Duodenal mucosa (tissue), 2 donors: ENCODE results near the gene NR2F6.

Source experiments
- H3K27ac ChIP-seq: one replicate; pipeline ENCODE4 v1.7.0; 2013; ENCODE audit warnings: low read depth, low read length
- H3K27me3 ChIP-seq, 2 donors: one replicate each; pipeline ENCODE4 v1.7.0; 2013; ENCODE audit warnings: low read length in 2 of 2, control low read depth in 1 of 2; ENCODE audit not compliant: insufficient read depth in 2 of 2, control insufficient read depth in 1 of 2
- H3K36me3 ChIP-seq, 2 donors: one replicate each; pipeline ENCODE4 v1.7.0; 2013; ENCODE audit warnings: low read length in 2 of 2, control low read depth in 1 of 2; ENCODE audit not compliant: insufficient read depth in 2 of 2, control insufficient read depth in 1 of 2
- H3K4me1 ChIP-seq, 2 donors: one replicate each; pipeline ENCODE4 v1.7.0; 2013; ENCODE audit warnings: low read length in 2 of 2, control low read depth in 1 of 2; ENCODE audit not compliant: insufficient read depth in 2 of 2, control insufficient read depth in 1 of 2
- H3K4me3 ChIP-seq, 2 donors: one replicate each; pipeline ENCODE4 v1.7.0; 2013; ENCODE audit warnings: low read length in 2 of 2, low read depth in 1 of 2
- H3K9ac ChIP-seq, 2 donors: one replicate each; pipeline ENCODE4 v1.7.0; 2013; ENCODE audit warnings: low read length in 2 of 2, low read depth in 1 of 2
- H3K9me3 ChIP-seq, 2 donors: one replicate each; pipeline ENCODE4 v1.7.0; 2013; ENCODE audit warnings: low read length in 2 of 2, control low read depth in 1 of 2; ENCODE audit not compliant: control insufficient read depth in 1 of 2

Gene NR2F6

DNA sequence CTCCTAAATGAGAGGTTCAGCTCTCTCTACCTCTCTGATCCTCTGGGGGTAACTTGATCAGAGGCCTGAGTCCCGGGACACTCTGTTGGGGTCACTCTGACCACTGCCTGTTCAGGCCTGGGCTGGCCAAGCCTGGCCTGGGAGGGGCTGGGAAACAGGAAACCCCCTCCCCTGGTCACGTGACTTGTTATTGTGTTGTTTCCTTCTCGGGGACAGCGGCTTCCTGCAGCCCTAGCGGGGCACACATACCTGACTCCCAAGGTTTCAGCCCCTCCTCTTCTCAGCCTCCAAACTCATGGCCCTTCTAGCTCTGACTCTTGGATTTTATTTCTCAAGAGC lies 18.9 kb upstream of the NR2F6 start, which contains the start of gene USHBP1:
USHBP1 (minus strand) TSS at position 105 of the 339 bp plus-strand sequence. CDS start 446 bp downstream, outside the sequence.
- Histone ChIP-seq H3K27me3 (no peaks in the 10 kb centered on the region), H3K4me3 (peak within 1 kb of the TSS in 1 of 2 donors; percentile 45), H3K27ac (no peak within 1 kb of the TSS), H3K4me1 (peaks cover 6 to 12% of the 10 kb centered on the region in 2 donors), H3K36me3 (peaks cover 0 to 3% of the 10 kb centered on the region in 2 donors), H3K9ac (no peak within 1 kb of the TSS), H3K9me3 (no peaks in the 10 kb centered on the region)

DNA sequence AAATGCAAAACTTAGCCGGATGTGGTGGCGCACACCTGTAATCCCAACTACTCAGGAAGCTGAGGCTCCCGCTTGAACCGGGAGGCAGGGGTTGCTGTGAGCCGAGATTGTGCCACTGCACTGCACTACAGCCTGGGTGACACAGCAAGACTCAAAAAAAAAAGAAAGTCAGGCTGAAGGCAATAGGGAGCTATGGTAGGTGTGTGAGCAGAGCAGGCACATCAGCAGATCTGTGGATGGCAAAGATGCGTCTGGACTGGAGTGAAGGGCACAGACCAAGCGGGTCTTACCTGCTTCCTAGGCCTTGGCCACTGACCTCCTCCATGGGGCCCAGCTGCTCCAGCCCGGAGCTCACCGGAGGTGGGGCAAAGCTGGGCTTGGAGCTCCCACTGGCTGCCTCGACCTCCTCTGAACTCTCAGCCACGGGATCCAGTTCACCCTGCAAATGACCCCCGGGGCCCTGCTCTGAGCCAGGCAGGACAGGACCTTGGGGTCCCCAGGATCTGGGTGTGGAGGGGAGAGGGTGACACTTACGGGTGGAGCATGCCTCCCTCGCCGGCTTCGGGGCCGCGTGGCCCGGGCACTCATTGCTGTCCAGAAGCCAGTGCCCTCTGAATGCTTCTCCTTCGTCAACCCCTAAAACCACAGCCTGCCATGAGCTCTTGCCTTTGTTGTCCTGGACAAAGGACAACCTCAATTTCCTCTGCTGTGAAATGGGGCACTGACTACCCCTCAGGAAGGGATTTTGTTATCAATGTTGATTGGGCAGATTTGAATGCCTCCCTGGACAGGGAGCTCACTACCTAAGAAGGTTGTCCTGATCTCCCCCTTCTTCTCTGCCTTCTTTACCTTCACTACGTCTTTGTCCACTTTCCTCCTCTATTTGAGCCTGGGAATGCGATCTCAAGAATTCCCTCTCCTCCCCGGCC lies 18.3 kb upstream of the NR2F6 start:
- Histone ChIP-seq H3K4me3 (peak overlapping the region in 1 of 2 donors; percentile 45), H3K9ac (no peak overlapping the region), H3K27ac (no peak overlapping the region), H3K27me3 (no peaks in the 10 kb centered on the region), H3K36me3 (peaks cover 0 to 1% of the 10 kb centered on the region in 2 donors), H3K4me1 (peaks cover 6 to 12% of the 10 kb centered on the region in 2 donors), H3K9me3 (no peaks in the 10 kb centered on the region)

DNA sequence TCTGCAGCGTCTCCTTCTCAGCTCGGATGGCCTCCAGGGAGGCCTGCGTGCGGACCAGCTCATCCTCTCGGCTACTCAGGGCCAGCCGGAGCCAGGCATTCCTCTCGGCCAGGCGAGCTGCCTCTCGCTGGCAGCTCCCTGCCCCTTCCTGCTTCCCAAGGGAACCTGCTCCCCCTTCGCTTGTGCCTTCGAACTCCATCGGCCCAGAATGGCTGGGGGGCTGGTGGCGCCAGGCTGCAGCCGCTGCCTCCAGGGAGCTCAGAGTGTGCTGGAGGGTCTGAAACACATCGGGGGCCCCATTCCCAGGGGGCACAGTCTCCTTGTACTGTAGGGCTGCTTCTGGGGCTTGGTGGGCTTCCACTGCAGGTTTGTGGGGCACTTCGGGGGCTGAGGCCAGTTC lies 16.8 kb upstream of the NR2F6 start:
- no peaks in the 10 kb centered on the region for H3K9me3 ChIP-seq
- H3K9ac ChIP-seq: no peak overlapping the region
- H3K4me3 ChIP-seq: no peak overlapping the region
- H3K36me3 ChIP-seq: no peaks in the 10 kb centered on the region
- H3K27ac ChIP-seq: no peak overlapping the region
- H3K27me3 ChIP-seq: no peaks in the 10 kb centered on the region
- peaks cover 0 to 3% of the 10 kb centered on the region in 2 donors for H3K4me1 ChIP-seq

DNA sequence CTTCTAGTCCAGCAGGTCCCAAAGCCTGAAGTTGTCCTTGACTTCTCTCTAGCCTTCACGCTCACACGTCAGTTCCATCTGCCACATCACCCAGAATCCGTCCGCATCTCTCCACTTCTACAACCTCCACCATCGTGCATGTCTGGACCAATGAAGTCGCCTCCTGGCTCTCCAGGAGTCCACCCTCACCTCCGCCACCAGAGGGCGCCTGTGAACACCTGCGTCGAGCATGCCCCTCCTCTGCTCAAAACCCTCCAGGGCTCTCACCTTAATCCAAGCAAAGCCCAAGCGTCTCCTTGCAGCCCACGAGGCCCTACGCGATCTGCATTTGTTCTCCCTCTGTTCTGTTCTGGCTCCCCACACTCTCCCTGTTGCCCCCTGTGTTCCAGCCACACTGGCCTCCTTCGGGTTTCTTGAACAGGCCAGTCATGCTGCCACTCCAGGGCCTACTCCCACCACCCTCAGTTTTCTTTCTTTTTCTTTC lies 15.2 kb upstream of the NR2F6 start:
- Histone ChIP-seq H3K36me3 (no peaks in the 10 kb centered on the region), H3K9ac (no peak overlapping the region), H3K27ac (no peak overlapping the region), H3K27me3 (no peaks in the 10 kb centered on the region), H3K4me1 (peaks cover 0 to 3% of the 10 kb centered on the region in 2 donors), H3K9me3 (no peaks in the 10 kb centered on the region), H3K4me3 (no peak overlapping the region)

DNA sequence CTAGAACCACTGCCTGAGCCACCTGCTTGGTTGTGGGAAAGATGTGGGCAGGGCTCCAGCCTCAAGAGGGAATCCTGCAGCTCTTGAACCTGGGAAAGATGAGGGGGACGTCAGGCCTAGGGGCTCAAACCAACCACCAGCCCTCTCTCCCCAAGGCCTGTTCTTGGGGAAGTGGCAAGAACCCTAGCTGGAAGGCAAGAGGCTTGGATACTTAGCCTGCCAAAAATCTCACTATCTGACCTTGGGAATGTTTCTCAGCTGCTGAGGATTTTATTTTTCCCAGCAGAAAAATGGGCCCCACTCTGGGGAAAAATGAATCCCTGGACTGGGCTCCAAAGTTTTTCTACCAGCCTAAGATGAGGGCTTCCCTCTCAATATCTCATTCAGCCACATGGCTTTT lies 14.2 kb upstream of the NR2F6 start:
- no peaks in the 10 kb centered on the region for H3K9me3 ChIP-seq
- no peaks in the 10 kb centered on the region for H3K27me3 ChIP-seq
- H3K4me1 ChIP-seq: peaks cover 0 to 3% of the 10 kb centered on the region in 2 donors
- H3K4me3 ChIP-seq: no peak overlapping the region
- no peak overlapping the region for H3K9ac ChIP-seq
- no peak overlapping the region for H3K27ac ChIP-seq
- no peaks in the 10 kb centered on the region for H3K36me3 ChIP-seq

DNA sequence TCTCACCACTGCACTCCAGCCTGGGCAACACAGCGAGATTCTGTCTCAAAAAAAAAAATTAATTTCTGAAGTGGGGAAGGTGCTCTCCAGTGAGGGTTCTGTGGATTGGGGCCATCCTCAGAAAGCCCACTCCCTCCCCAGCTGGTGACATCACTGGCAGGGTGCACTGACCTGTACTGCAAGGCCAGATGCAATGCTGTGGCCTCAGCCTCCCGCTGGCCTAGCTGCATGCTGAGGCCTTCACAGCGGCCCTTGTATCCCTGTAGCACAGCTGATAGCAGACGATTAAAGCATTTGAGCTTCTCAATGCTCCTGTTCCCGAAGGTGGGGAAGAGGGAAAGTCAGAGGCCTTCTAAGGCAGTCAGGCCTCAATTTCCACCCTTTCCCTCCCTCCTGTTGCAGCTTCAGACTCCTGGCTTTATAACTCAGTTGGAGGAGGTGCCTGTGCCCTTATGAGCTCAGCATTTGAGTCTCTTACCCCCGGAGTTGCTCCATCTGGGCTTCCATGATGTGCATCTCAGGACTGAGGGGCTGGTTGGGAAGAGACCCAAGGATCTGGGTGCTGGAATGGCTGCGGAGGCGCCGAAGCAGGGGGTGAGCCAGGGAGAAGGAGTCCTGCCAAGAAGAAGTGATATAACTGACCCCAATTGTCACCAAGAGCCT lies 13.5 kb upstream of the NR2F6 start:
- Histone ChIP-seq H3K27ac (no peak overlapping the region), H3K9ac (no peak overlapping the region), H3K36me3 (no peaks in the 10 kb centered on the region), H3K9me3 (no peaks in the 10 kb centered on the region), H3K27me3 (no peaks in the 10 kb centered on the region), H3K4me1 (peaks cover 0 to 3% of the 10 kb centered on the region in 2 donors), H3K4me3 (no peak overlapping the region)

DNA sequence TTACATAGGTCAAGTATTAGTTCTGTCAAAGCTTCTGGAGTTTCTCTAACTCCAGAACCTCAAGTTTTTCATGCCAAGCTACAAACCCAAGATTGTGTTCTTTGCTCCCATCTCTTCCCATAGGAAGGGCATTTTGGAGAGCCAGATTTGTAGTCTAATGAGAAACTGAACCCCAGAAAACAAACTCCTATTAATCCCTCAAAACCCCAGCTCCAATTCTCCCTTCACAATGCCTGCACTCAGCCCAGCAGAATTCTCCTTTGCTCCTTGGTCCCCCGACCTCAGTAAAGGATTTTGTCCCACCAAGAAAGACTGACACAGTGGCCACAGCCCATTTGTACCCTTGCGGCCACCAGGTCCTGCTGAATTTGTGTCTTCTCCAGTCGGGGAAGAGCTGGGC lies 10.4 kb upstream of the NR2F6 start:
- Histone ChIP-seq H3K27me3 (no peaks in the 10 kb centered on the region), H3K27ac (no peak overlapping the region), H3K36me3 (no peaks in the 10 kb centered on the region), H3K9ac (no peak overlapping the region), H3K9me3 (no peaks in the 10 kb centered on the region), H3K4me3 (no peak overlapping the region), H3K4me1 (peaks cover 0 to 3% of the 10 kb centered on the region in 2 donors)

DNA sequence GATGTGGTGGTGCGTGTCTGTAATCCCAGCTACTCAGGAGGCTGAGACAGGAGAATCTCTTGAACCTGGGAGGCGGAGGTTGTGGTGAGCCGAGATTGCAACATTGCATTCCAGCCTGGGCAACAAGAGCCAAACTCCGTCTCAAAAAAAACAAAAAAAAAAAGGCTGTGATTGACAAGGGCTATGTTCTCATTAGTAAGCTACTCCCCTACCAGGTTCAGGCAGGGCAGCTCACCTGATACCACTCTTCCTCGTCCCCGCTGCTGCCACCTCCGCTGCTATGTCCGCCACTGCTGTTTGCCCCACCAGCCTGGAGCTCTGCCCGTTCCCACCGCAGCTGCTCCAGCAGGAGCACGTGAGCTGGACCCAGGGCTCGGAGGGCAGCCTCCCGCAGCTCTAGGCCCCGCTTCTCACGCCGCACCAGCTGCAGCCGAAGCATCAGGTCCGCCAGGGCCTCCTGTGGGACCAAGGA lies 9.5 kb upstream of the NR2F6 start:
- H3K36me3 ChIP-seq: no peaks in the 10 kb centered on the region

DNA sequence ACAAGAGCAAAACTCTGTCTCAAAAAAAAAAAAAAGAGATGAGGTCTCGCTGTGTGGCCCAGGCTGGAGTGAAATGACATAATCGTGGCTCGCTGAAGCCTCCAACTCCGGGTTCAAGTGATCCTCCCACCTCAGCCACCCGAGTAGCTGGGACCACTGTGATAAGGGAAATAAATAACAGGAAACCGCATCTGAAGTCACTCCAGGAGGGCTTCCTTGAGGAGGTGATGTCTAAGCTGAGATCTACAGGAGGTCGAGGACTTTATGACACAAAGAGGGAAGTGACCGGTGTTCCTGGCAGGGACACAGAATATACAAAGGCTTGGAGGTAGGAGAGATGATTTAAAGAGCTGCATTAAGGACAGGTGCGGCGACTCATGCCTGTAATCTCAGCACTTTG lies 8.9 kb upstream of the NR2F6 start:
- H3K27me3 ChIP-seq: no peaks in the 10 kb centered on the region
- H3K27ac ChIP-seq: no peak overlapping the region
- H3K36me3 ChIP-seq: no peaks in the 10 kb centered on the region
- H3K4me1 ChIP-seq: peaks cover 0 to 5% of the 10 kb centered on the region in 2 donors
- H3K9me3 ChIP-seq: no peaks in the 10 kb centered on the region
- H3K9ac ChIP-seq: no peak overlapping the region
- H3K4me3 ChIP-seq: no peak overlapping the region

More for the DNA sequence above, 9.5 kb upstream of the NR2F6 start:
- Histone ChIP-seq H3K27me3 (no peaks in the 10 kb centered on the region), H3K4me3 (no peak overlapping the region), H3K4me1 (no peaks in the 10 kb centered on the region), H3K27ac (no peak overlapping the region), H3K9me3 (no peaks in the 10 kb centered on the region), H3K9ac (no peak overlapping the region)
